PFSK-1 (cell line): Measurements from ENCODE around the gene KLHL17.
A peak's percentile ranks its signal among the peaks of the same experiment; 100 is the strongest.

ENCODE experiments used
- FOXP2 ChIP-seq: optimal IDR thresholded peaks from 2 replicates; pipeline ENCODE3; 2011; ENCODE audit warnings: borderline replicate concordance, control low read depth, inconsistent platforms; ENCODE audit not compliant: insufficient read depth; ENCODE audit errors: extremely low read length, extremely low read depth
- POLR2AphosphoS5 ChIP-seq: IDR thresholded peaks from 2 replicates; pipeline ENCODE4 v1.6.1; 2012; ENCODE audit warnings: low read depth, mild to moderate bottlenecking, control low read depth, low read length, moderate library complexity
- REST ChIP-seq, 2 experiments: IDR thresholded peaks; 2 replicates each; pipeline versions ENCODE4 v1.6.1 to v1.8.0; 2011 to 2012; ENCODE audit warnings: low read depth in 2 of 2, low read length in 2 of 2, control low read depth in 1 of 2, inconsistent platforms in 1 of 2, mild to moderate bottlenecking in 1 of 2, moderate library complexity in 1 of 2; ENCODE audit not compliant: insufficient read depth in 1 of 2
- SIN3A ChIP-seq: IDR thresholded peaks from 2 replicates; pipeline ENCODE4 v1.6.1; 2012; ENCODE audit warnings: mild to moderate bottlenecking, low read length, moderate library complexity, borderline replicate concordance; ENCODE audit not compliant: insufficient read depth
- TAF1 ChIP-seq: IDR thresholded peaks from 2 replicates; pipeline ENCODE4 v1.6.1; 2012; ENCODE audit warnings: low read length, control low read depth, borderline replicate concordance; ENCODE audit not compliant: insufficient read depth

KLHL17 gene

GRCh38 chr1:924656-925560 is 35.5 kb upstream of the KLHL17 start:
- TF ChIP-seq FOXP2 (no peak), TAF1 (peak; percentile 39; the same call in 1 of the 2 replicates), SIN3A (no peak), POLR2AphosphoS5 (peak; percentile 20; the same call in 1 of the 2 replicates)

- TF ChIP-seq TAF1 = 0 out of 2 replicates have a peak, but pooled peaks have one; percentile 40
- TF ChIP-seq REST (IDR thresholded peaks at IDR 0.05; ENCODE audit: insufficient read depth in 1 of 2, low read depth in 2 of 2, low read length in 2 of 2) = no peak
Measured at GRCh38 chr1:925561-926421, 34.6 kb upstream of the KLHL17 start.

GRCh38 chr1:927234-927633 is 33.1 kb upstream of the KLHL17 start:
- TF ChIP-seq FOXP2 (no peak), TAF1 (no peak), POLR2AphosphoS5 (no peak), SIN3A (no peak), REST (IDR thresholded peaks at IDR 0.05; ENCODE audit: insufficient read depth in 1 of 2, low read depth in 2 of 2, low read length in 2 of 2) (no peak)

- TF ChIP-seq POLR2AphosphoS5 (no peak), FOXP2 (no peak), SIN3A (no peak), REST (IDR thresholded peaks at IDR 0.05; ENCODE audit: insufficient read depth in 1 of 2, low read depth in 2 of 2, low read length in 2 of 2) (no peak), TAF1 (no peak)
Measured at GRCh38 chr1:927748-928147, 32.6 kb upstream of the KLHL17 start.

GRCh38 chr1:928825-929661 is 31.3 kb upstream of the KLHL17 start:
- TF ChIP-seq POLR2AphosphoS5 = no peak
- TF ChIP-seq REST (IDR thresholded peaks at IDR 0.05; ENCODE audit: insufficient read depth in 1 of 2, low read depth in 2 of 2, low read length in 2 of 2) = no peak
- no peak for TF ChIP-seq TAF1
- TF ChIP-seq FOXP2 = no peak
- TF ChIP-seq SIN3A = no peak
